DND-41 (cell line): ENCODE data around the gene NLGN1.

ENCODE experiments used
- ATAC-seq: fragments of 200-7000 bp; cut with Tn5 transposase; 3 replicates; pipeline ENCODE4 v1.9.1; 2021; ENCODE audit warnings: low read depth; ENCODE audit not compliant: insufficient read depth
- DNase-seq: peaks from one replicate; pipeline ENCODE4 v3.0.0-alpha.2; 2020
- H2AFZ ChIP-seq: 2 replicates; pipeline ENCODE4 v1.6.0; 2012; ENCODE audit warnings: low read depth, low read length
- H3K27ac ChIP-seq: 2 replicates; pipeline ENCODE4 v1.5.1; 2012; ENCODE audit warnings: low read length, inconsistent platforms
- H3K27me3 ChIP-seq: fragments of 200-600 bp; sonication (generic); 2 replicates; pipeline ENCODE4 v1.6.0; 2012; ENCODE audit warnings: low read length, mild to moderate bottlenecking, inconsistent platforms; ENCODE audit not compliant: insufficient read depth, poor library complexity
- H3K36me3 ChIP-seq: 2 replicates; pipeline ENCODE4 v1.5.1; 2012; ENCODE audit warnings: low read length, inconsistent platforms; ENCODE audit not compliant: insufficient read depth
- H3K4me1 ChIP-seq: 2 replicates; pipeline ENCODE4 v1.5.1; 2012; ENCODE audit warnings: mild to moderate bottlenecking, low read length; ENCODE audit not compliant: insufficient read depth
- H3K4me2 ChIP-seq: 2 replicates; pipeline ENCODE4 v1.6.0; 2012; ENCODE audit warnings: mild to moderate bottlenecking, moderate library complexity, low read length, inconsistent platforms; ENCODE audit not compliant: insufficient read depth
- H3K4me3 ChIP-seq, 2 experiments: fragments of 200-600 bp in 1 of 2; shearing (Covaris generic) in 1 of 2; 2 replicates each; pipeline ENCODE4 v1.5.1; 2012 to 2016; ENCODE audit warnings: inconsistent platforms in 2 of 2, low read length in 2 of 2, mild to moderate bottlenecking in 2 of 2, low read depth in 1 of 2, moderate library complexity in 1 of 2
- H3K79me2 ChIP-seq: 2 replicates; pipeline ENCODE4 v1.6.0; 2012; ENCODE audit warnings: low read length, inconsistent platforms; ENCODE audit not compliant: insufficient read depth
- H3K9ac ChIP-seq: 2 replicates; pipeline ENCODE4 v1.6.0; 2012; ENCODE audit warnings: low read depth, mild to moderate bottlenecking, inconsistent platforms, low read length, moderate library complexity
- H3K9me3 ChIP-seq: 2 replicates; pipeline ENCODE4 v1.5.1; 2012; ENCODE audit warnings: low read length, moderate library complexity, mild to moderate bottlenecking, inconsistent platforms; ENCODE audit not compliant: insufficient read depth, severe bottlenecking
- H4K20me1 ChIP-seq: 2 replicates; pipeline ENCODE4 v1.6.0; 2012; ENCODE audit warnings: low read length; ENCODE audit not compliant: insufficient read depth
- CTCF ChIP-seq: IDR thresholded peaks from 2 replicates; pipeline ENCODE4 v1.5.1; 2012; ENCODE audit warnings: borderline replicate concordance, low read length, moderate library complexity, mild to moderate bottlenecking; ENCODE audit not compliant: poor library complexity, severe bottlenecking; ENCODE audit errors: extremely low read depth
- EZH2 ChIP-seq: IDR thresholded peaks from 3 replicates; pipeline ENCODE4 v1.6.1; 2012; ENCODE audit warnings: borderline replicate concordance, low read depth, mild to moderate bottlenecking, moderate library complexity, low read length, inconsistent platforms; ENCODE audit not compliant: severe bottlenecking

NLGN1 gene

GRCh38 chr3:173897631-173898030 is 500.1 kb downstream of the NLGN1 start:
- Histone ChIP-seq H3K4me1 (no peaks in the 10 kb centered on the region), H3K4me2 (no peak overlapping the region), H4K20me1 (no peaks in the 10 kb centered on the region), H3K27me3 (no peaks in the 10 kb centered on the region), H3K36me3 (no peaks in the 10 kb centered on the region), H3K9ac (no peak overlapping the region), H3K79me2 (no peaks in the 10 kb centered on the region), H3K27ac (no peak overlapping the region), H3K4me3 (no peak overlapping the region), H2AFZ (no peak overlapping the region), H3K9me3 (no peaks in the 10 kb centered on the region)
- ATAC-seq (no peak), DNase-seq (no peak)
- TF ChIP-seq EZH2 = no peak
- TF ChIP-seq CTCF = no peak

- Histone ChIP-seq H3K4me2 (no peak overlapping the region), H3K9me3 (no peaks in the 10 kb centered on the region), H3K27ac (no peak overlapping the region), H3K4me3 (no peak overlapping the region), H4K20me1 (no peaks in the 10 kb centered on the region), H3K27me3 (no peaks in the 10 kb centered on the region), H3K4me1 (no peaks in the 10 kb centered on the region), H3K36me3 (no peaks in the 10 kb centered on the region), H2AFZ (no peak overlapping the region), H3K9ac (no peak overlapping the region), H3K79me2 (no peaks in the 10 kb centered on the region)
- DNase-seq (no peak), ATAC-seq (no peak)
- TF ChIP-seq CTCF (no peak), EZH2 (no peak)
These were observed 504.1 kb downstream of the NLGN1 start for GRCh38 chr3:173901649-173902048.

- Histone ChIP-seq H4K20me1 (no peaks in the 10 kb centered on the region), H3K27ac (no peak overlapping the region), H3K4me2 (no peak overlapping the region)
These were observed 504.9 kb downstream of the NLGN1 start for GRCh38 chr3:173902401-173902800.

More at GRCh38 chr3:173902401-173902800, 504.9 kb downstream of the NLGN1 start:
- TF ChIP-seq EZH2 (no peak), CTCF (no peak)
- Histone ChIP-seq H3K27me3 (no peaks in the 10 kb centered on the region), H3K9ac (no peak overlapping the region), H3K9me3 (no peaks in the 10 kb centered on the region), H2AFZ (no peak overlapping the region), H3K36me3 (no peaks in the 10 kb centered on the region), H3K4me3 (no peak overlapping the region), H3K4me1 (no peaks in the 10 kb centered on the region), H3K79me2 (no peaks in the 10 kb centered on the region)
- ATAC-seq (no peak), DNase-seq (no peak)
